GM23338 (cell line): Measurements from ENCODE around the gene DOLK.

ENCODE experiments used
- CREB1 ChIP-seq: fragments of 250-450 bp; sonication (Bioruptor Pico); IDR thresholded peaks from 2 replicates; pipeline ENCODE4 v1.5.0; 2020; ENCODE audit warnings: low read depth, mild to moderate bottlenecking, moderate library complexity
- EZH2 ChIP-seq: fragments of 200-600 bp; sonication (generic); IDR thresholded peaks from one replicate; pipeline ENCODE4 v1.8.0; 2017; ENCODE audit warnings: antibody characterized with exemption, mild to moderate bottlenecking, low read depth; ENCODE audit not compliant: unreplicated experiment
- EZH2phosphoT487 ChIP-seq: fragments of 200-600 bp; sonication (generic); IDR thresholded peaks from one replicate; pipeline ENCODE4 v1.8.1; 2018; ENCODE audit warnings: antibody characterized with exemption; ENCODE audit not compliant: unreplicated experiment
- JUNB ChIP-seq: IDR thresholded peaks from one replicate; pipeline ENCODE4 v1.6.1; 2016; ENCODE audit warnings: antibody characterized with exemption; ENCODE audit not compliant: unreplicated experiment
- POLR2AphosphoS5 ChIP-seq: IDR thresholded peaks from 2 replicates; pipeline ENCODE4 v1.6.1; 2016; ENCODE audit warnings: antibody characterized with exemption, low read depth
- TF ChIP-seq, protein P1 (sequence below), 2 experiments: fragments of 200-600 bp in 1 of 2; sonication (generic) in 1 of 2; conservative IDR thresholded peaks; 2 replicates each; pipeline versions ENCODE4 v1.5.1 to v1.6.1; 2016 to 2017; ENCODE audit warnings: antibody characterized with exemption in 2 of 2, low read depth in 2 of 2, mild to moderate bottlenecking in 2 of 2, moderate library complexity in 1 of 2

DNA sequence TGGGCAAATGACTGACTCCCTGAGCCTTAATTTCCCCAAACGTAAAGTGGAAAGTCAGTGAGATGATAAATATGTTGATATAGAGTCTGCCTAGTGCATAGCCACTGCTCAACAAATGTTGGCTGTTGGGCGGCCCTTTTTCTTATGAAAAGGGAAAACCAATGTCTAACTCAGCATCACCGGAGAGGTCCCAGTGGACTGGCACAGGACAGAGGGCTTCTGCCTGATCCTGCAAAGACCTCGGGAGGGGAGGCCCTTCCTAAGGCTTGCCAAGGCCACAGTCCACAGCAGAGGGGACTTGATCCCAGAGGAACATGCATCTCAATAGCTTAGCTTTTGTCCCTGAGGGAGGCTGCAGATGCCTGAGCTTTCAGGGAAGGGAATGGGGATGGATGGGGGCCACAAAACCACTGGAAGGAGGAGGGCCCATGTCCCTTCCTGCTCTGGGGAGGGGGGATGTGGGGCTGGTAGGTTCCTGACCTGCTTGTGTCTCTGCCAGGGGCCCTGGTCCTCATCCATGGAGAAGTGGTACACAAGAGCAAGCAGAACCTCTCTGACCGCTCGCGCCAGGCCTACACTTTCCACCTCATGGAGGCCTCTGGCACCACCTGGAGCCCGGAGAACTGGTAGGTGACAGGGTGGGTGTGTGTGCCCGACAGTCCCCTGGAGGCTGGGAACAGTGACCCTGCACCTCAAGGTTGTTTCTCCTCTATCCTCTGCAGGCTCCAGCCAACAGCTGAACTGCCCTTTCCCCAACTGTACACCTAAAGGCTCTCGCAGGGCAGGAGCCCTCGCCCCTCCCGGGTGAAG, 6.3 kb downstream of the DOLK start:
- TF ChIP-seq, protein P1, sequence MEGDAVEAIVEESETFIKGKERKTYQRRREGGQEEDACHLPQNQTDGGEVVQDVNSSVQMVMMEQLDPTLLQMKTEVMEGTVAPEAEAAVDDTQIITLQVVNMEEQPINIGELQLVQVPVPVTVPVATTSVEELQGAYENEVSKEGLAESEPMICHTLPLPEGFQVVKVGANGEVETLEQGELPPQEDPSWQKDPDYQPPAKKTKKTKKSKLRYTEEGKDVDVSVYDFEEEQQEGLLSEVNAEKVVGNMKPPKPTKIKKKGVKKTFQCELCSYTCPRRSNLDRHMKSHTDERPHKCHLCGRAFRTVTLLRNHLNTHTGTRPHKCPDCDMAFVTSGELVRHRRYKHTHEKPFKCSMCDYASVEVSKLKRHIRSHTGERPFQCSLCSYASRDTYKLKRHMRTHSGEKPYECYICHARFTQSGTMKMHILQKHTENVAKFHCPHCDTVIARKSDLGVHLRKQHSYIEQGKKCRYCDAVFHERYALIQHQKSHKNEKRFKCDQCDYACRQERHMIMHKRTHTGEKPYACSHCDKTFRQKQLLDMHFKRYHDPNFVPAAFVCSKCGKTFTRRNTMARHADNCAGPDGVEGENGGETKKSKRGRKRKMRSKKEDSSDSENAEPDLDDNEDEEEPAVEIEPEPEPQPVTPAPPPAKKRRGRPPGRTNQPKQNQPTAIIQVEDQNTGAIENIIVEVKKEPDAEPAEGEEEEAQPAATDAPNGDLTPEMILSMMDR (conservative IDR thresholded peaks at IDR 0.05; ENCODE audit: low read depth in 2 of 2), result no peak
- TF ChIP-seq CREB1 (CRISPR knock-in tag) (no peak), EZH2 (no peak), POLR2AphosphoS5 (no peak), JUNB (no peak), EZH2phosphoT487 (no peak)
